GM18873 (cell line): Measurements from ENCODE around the gene ABHD10.

Source experiments
- ATAC-seq: cut with Tn5 transposase; IDR thresholded peaks from one replicate; pipeline ENCODE4 v1.9.1; 2021; ENCODE audit warnings: mild to moderate bottlenecking, moderate library complexity, moderate number of reproducible peaks; ENCODE audit not compliant: unreplicated experiment, low FRiP score

ABHD10 gene

DNA sequence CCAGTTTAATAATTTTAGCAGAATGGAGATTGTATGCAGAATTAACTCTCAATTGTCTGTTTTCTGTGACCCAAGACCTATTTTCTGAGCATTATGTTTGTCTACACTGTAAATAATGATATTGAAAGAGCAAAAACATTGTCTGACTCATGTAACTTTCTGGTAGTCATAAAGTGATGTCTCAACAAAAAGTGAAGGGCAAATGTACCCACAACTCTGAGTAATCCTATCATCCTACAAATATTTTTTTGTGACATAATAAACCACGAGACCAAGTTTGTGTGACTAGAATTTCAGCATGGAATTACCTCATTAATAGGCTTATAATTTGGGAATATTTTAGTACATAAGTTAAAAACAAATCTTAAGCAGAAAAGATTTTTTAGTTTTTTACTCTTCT is 15.4 kb upstream of the ABHD10 start:
- ATAC-seq, result no peak

DNA sequence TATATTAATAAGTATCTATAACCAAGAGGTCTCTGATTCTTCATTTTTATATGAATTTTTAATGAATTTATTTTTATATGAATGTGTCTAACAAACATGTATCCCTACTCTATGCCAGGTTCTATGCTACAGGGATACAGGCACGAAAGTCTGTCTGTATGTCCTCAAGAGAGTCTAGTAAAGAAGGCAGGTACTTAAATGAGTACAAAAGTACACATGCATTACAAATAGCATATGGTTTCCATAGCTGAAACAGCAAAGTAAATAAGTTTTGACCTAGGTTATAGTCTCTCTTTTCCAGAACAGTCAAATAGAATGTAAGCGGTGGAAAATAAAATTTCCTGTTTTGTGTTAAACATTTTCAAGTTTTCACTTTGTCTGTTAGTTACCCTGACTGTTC is 13.3 kb upstream of the ABHD10 start:
- no peak for ATAC-seq

DNA sequence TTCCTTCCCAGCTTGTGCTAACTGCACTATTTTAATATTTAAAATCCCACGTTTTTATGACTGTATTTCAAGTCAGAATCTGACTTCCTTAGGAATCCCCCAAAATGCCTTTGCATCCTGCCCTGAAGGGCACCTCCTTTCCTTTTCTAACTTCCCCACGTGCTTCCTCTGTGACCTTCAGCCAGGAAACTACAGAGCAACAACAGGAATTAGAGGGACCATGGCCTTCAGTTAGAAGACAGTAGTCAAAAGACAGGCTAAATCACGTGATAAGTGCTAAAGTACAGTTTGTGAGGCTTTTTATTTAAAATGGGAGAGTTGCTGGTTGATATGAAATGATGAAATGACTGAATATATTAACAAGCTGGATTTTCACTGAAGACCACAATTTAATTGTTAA is 11.8 kb upstream of the ABHD10 start:
- no peak for ATAC-seq

DNA sequence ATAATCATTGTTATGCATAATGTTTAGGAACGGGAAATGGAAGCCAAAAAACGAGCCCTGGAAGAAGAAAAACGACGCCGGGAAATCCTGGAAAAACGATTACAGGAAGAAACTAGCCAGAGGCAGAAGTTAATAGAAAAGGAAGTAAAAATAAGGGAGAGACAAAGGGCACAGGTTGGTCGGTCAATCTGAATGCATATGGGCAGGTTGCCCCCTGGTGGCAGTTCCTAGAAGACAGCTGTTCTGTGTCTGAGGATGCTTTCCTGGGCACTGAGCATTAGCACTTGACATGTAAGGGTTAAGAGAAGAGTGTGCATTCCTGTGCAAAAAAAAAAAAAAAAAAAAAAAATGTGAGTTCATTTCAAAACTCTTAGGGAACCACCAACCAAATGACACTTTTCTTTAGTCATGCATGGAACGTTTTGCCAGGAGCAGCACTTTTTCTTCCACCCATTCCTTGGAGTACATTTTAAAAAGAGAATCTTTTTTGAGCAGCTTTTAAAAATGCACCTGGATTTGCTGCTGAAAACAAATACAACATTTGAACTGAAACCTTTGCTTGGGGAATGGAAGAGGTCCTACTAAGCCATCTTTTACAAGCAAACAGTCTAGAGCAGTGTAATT is 11.1 kb upstream of the ABHD10 start:
- ATAC-seq, result peak; percentile 92

DNA sequence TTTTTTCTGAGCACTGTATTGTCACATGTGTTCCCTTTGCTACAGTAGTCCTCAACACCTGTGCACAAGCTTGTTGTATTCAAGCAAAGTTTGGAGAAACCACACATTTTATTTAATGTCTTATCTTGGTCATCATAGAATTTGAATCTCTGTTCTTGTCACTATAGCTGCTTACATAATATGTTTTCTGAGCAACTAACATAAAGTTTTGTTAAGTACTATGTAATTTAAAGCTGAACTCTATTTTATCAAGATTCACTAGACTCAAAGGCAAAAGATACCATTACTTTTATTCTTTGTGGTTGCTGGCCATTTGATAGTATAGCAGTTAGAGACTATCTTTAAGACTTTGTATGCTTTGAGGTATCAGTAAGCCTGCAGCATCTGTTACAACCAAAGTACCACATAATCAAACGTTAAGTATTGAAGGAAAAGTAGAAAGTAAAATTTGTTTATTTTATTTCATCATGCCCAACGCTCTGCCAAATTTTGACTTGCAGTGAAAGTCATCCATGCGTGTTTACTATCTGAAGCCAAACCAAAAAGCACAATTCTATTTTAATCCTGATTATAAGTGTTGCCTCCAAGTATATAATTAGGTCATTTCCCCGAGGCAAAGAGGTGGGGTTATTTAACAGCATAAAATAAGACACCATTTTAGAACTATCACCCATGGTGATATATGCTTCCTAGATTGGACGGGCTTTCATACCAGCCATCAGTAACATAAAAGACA is 10.3 kb upstream of the ABHD10 start:
- ATAC-seq, result no peak

DNA sequence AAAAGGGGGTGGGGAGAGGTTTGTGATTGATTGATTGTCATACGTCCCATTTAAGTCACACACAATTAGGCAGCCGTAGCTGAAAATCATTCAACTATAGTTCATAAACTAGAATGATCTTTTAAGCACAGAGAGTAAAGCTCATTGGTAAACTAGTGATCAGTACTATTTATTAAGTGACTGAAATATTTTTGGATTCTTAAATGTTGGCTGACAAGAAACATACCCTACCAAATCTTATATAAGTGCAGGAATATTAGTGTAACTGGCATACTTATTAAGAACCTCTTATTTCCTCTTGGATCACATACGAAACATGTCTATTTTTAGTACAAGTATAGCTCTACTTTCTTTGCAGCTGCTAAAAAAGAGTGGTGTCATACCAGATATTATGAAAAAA is 8.4 kb upstream of the ABHD10 start:
- no peak for ATAC-seq

DNA sequence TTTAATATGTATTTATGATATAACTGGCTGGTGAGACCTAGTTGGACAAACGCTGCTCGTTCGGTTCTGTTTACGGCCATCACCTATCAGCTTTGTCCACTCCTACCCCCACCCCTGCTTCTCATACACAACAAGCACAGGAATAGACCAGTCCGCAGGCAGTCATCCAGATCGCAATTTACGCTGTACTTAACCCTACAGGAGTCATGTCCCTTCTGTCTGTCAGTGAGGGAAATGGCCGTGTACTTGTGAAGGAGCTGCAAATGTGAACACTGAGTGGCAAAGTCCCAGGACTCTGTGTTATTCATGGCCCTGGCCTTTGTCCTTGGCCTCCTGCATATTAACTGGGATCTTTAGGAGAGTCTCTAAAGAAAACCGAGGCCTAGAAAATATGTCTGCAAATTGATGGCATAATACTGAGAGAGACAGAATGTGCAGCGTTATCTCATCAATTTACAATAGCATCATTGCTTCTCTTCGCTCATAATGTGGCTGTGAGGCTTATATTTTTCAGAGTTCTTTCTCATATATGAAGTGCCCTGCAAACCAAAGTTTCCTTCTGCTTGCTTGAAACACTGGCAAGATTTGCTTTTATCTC is 7.2 kb upstream of the ABHD10 start:
- no peak for ATAC-seq

DNA sequence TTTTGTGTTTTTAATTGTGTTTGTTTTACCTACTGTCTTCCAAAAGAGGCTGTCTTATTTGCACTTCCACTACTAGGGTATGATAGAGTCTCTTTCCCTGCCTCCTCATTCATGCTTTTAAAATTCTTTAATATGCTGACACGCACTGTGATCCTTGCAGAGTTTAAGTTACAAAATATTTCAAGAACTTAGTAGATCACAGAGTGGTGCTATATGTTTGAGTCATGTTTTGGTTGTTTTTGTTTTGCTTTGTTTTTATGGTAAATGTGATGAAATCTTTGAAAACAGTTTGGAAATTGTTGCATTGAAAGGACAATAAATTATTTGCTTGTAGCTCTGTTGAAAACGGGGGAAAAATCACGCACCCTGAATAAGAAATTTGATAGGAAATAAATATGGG is 5.9 kb upstream of the ABHD10 start:
- no peak for ATAC-seq

DNA sequence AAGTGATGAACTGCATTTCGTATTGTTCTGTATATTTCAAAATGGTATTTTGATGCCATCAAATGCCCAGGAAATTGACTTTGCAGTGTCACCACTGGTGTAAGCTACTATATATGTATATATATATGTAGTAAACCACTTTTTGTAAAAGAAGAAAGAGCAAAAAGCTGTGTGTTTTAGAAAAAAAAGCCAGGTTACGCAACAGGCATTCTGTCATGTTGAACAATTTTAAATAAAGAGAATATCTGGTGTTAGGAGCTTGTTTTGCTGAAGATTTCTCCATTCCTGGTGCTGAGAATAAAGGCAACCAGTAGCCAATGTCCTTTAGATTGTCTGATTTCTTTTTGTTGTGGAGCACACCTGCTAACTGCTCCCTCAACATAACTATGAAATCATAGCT is 3.7 kb upstream of the ABHD10 start:
- no peak for ATAC-seq

DNA sequence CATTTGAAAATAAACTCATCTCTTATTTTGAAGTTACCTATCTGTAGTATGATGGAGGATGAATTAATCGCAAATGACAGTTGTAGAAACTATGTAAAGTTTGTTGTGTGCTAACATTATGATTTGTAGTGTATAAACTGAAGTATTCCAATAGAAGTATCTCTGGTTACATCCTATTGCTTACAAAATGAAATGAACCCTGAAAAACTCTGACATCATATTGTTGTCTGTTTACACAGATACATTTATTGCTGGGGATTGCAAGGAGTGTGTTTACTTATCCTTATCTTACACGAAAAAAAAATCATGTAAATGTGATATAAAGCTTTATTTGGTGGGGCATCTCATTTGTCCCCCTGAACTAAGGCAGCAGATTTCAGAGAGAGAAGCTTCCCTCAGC is 2.6 kb upstream of the ABHD10 start:
- no peak for ATAC-seq

DNA sequence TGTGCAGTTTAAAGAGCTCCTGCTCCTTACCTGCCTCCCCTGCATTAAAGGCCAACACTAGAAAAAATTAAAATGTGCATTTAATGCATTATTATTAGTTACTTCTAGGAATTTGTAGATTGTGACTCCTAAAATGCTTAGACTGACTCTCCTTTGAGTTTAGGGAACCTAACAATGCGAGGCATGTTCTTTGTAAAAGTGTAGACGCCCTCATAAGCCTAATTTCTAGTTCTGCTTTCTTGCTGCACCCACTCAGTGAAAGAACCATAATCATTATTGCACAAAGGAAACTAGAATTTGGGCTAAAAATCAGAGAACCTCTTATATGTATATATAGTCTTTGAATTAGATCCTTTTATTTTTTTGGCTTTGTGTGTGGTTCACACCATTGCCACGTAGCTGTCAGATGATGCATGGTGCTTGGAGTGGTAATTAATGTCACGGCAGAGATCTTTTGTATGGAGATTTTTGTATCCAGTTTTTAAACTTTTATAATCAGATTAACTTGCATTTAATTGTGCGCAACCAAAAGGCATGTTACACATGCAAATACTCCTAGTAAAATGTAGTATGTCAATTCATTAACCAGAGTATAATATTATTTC is 710 bp downstream of the ABHD10 start:
- ATAC-seq, result peak; percentile 32

DNA sequence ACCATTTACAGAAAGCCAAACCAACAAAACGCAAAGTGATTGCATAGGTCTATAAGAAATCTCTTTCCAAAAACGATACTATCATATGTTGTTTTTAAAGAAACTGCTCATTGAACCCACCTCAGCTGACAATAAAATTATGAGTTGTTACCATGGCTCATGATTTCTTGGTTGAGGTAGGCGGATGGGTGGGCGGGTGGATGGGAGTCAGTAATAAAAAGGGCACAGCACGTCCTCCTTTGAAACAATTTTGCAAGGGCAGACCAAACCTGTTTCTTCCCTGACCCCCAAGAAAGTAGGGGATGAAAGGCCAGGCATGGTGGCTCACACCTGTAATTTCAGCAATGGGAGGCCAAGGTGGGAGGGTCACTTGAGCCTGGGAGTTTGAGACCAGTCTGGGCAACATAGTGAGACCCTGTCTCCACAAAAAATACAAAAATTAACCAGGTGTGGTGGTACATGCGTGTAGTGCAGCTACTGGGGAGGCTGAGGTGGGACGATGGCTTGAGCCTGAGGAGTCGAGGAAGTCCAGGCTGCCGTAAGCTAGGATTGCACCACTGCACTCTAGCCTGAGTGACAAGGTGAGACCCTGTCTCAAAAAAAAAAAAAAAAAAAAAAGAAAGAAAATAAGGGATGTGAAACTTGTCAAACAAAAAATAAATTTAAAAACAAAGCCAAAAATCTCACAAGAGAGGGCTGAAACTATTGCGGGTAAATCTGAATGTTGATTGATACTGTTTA is 2.1 kb downstream of the ABHD10 start:
- no peak for ATAC-seq

DNA sequence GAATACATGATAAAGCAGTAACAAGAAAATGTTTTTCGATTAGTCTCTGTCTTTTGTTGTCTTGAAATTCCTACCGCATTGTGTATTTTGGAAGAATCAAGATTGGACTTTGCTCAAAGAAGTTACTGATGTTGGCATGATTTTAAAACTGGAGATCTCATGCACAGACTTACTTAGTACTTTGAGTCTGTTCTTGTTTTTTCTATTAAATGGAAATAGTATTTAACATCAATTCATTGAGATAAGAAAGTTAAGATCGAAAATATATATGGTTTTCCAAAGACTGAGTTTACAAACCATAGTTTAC is 2.6 kb downstream of the ABHD10 start:
- no peak for ATAC-seq

DNA sequence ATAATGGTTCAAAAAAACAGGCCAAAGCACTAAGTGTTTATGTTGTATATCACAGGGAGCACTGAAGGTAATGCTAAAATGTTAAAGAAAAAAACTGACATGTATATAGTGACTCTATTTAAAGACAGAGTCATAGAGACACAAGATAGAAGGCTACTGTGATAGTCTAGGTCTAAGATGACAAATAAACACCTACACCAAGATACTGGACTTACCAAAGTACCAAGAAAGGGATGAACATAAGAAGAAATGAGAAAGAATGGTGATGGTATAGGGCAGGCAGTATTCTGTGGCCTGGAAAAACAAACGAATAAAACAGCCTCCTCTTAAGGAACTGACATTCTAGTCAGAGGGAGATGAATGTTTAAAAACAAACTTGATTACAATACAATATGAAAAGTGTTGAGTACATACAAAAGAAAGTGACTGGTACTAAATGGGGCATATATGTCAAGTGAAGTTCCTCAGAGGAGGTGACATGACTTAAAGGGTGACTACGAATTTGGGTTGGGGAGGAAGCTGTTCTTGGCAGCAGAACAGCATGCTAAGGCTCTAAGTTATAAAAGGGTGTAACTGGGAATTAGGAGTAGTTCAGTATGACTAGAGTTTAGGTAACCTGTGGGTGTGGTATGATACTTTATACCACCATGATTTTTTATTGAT is 5.9 kb downstream of the ABHD10 start:
- ATAC-seq, result no peak

DNA sequence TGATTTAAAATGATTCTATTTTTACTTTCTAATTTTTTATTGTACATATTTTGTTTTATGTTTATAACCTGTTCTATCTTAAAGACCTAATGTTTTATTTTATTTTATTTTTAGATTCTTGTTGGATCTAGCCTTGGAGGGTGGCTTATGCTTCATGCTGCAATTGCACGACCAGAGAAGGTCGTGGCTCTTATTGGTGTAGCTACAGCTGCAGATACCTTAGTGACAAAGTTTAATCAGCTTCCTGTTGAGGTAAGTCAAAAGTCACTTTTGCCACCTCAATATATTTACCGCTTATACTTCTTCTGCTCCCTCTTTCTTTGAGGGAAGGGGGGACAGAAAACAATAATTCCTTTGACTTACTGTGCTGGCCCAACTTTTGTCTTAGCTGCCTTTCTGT is 8.0 kb downstream of the ABHD10 start:
- no peak for ATAC-seq

DNA sequence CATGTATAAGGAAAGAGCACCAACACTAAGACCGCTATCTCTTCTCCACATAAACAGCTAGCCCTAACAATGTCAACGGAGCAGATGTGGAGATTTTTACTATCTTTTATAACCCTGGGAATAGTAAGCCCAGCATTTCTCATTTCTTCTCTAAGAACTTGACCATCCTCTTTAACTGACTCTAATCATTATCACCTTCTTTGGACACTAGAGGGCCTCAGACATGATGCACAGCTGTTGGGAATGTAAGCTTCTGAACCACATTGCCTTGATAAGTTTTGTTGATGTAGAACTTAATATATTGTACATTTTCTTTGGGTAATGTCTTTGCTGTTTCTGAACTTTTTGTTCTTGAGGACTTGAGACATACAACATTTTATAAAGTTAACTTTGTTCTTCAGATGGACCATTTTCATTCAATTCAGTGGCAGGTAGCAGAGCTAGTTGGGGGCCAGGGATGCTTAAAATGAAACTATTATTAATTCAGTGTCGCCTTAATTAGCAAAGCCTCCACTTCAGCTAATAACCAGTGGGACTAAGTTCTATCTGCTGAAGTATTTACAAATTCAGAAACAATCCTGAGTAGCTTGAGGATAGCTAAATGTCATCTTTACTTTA is 10.3 kb downstream of the ABHD10 start:
- peak; percentile 81 for ATAC-seq

DNA sequence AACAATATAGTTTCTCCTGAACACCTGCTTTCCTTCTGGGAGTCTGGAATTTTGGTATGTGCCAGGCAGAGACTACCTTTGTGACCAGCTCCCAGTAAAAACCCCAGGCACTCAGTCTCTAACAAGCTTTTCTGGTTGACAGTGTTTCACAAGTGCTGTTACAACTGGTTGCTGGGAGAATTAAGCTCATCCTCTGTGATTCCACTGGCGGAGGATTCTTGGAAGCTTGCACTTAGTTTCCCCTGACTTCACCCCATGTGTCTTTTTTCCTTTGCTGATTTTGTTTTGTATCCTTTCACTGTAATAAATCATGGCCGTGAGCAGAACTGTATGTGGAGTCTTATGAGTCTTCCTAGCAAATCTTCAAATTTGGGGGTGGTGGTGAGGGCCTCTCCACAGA is 14.2 kb downstream of the ABHD10 start:
- no peak for ATAC-seq

DNA sequence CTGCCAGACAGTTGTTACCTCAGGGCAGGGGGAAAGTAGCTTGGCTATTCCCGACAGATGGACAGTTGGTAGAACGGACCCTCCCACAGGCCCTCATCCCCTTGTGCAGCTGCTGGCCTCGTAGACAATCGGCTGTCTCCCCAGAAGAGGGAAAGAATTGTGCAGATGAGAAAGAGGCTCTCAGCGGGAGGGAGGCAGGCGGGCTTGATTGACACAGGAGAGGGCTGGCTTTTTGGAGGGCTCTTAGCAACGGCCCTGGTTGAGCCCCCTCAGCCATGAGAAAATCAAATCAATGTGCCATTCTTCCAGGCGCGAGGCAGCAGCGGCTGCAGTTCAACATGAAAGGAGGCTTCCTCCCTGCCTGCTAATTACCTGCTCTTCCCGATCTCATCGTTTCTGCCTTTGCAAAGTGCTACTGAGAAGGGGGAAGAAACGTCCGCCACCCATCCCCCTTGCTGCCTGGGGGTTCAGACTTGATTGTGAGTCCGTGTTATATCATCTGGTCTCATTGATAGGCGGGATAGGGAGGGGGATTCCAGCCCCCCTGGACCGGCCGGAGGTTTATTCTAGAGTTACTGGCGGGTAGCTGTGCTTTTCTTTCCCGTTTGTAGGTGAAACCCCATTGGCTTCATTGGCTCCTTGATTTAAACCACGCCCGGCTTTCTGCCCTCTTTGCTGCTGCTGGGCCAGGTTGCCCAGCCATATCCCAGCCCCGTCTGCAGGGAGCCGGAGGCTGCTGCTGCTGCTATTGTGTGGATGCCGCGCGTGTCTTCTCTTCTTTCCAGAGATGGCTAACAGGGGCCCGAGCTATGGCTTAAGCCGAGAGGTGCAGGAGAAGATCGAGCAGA is 20.0 kb downstream of the ABHD10 start, which contains the start of gene TAGLN3:
Gene TAGLN3 (plus strand): TSS at position 287 of the 848 bp plus-strand sequence. CDS start 501 bp downstream, at position 788.
- no peak for ATAC-seq
